NCI-H146 (cell line): ENCODE results near the gene MORN1.

Experiments
- DNase-seq: peaks from one replicate; lab custom pipeline; 2025; lab: John Stamatoyannopoulos, UW

MORN1 gene

DNA sequence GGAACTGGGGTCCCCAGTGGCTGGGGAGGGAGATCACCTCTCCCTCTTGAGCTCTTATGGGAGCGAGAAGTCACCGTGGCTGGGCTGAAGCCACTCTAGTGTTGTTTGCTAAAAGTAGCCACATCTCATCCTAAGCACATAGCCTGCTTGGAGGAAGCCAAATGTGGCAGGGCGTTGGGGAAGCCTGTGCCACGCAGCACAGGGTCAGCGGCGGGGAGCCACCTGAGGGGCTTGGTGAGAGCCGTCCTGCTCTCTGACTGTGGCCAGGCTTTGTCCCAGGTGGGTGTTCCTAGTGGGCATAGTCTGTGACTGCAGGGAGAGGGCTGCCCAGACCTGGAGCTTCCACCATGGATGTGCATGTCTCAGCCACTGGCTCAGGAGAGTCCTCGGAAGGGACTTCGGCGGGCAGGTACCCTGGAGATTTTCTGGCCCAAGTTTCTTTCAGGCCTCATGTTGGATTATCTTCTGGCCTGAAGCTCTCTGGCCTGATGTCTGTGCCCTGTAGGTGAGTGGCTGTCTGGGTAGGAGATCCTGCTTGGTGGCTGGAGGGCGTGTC is 38.9 kb downstream of the MORN1 start:
- no peak for DNase-seq

DNA sequence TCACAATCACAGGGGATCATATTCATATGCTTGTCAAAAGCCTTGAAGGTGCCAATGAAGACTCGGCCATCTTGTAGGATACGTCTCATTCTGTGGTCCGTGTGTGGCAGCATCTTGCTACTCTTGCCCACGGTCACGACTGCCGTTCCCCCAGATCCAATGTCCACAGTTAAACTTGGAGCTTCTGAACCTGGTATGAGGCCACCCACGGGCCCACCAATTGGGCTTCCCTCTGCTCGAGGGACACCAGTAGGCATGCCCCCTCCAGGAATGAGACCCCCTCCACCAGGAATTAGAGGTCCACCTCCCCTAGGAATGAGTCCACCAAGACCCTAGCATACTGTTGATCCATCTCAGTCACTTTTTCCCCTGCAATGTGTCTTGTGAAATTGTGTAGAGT is 39.6 kb downstream of the MORN1 start:
- DNase-seq, result no peak

DNA sequence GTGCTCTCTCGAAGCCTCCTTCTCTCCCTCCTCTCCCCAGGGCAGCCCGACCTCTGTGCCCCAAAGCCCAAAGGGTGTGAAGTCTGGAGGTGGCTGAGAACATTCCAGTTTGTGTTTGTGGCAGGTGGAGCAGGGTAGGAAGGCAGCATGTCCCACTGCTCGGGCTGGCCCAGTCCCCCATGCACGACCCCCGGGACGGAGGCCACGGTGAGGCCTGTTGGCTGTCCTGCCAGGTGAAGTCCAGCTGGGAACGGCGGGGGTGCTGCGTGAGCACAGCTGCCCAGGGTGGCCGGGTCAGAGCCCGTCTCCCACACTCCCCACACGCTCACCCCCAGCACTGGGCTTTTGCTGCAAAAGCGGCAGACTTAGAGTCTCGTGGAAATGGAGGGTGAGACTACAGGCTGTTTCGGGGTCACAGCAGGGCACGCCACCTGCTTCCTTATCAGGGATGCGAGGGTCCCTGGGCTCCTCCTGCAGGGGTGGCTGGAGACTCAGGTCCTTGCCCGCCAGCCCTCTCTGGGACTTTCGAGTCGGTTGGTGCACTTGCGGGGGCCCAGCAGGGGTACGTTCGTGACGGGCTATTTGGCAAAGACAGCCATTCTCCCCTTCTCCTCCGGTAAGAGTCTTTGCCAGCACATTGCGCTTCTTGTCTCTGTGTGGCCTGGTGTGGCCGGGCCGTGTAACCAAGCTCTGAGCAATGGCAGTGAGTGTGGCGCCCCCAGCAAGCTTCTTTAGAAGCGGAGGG is 40.3 kb downstream of the MORN1 start:
- DNase-seq, result no peak

DNA sequence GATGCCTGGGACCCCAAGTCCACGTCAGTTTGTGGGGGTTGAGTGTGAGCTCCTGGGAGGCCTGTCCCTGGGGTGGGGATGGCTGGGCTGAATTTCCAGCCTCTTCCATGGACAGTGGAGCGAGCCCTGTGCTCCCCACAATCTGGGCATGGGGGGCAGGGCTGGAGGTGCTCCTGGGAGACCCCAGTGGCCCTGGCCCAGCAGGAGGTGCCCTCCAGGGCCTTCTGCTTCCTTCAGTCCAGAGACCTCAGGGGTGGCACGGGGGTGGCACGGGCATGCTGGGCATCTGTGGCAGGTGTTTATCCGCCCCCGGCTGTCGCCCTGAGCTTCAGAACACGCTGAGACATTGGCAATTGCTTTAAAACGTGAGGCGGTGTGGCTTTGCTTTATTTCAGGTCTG is 40.9 kb downstream of the MORN1 start:
- DNase-seq, result no peak

DNA sequence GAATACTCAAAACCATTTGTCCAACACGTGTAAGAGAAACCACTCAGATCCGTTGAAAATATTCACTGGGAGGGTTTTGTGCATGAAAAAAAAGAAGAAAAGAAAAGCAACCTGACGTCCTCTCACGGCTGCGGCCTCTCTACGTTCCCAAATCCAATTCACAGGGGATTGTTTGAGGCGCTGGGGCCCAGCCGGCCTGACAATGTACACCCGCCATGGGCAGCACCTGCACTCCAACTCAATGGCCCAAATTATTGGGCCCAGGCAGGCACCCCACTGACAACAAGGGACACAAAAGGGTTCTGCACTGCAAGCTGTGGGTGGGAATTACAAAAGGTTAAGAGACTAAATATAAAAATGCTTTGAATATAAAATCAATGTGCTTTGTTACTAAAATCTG is 41.5 kb downstream of the MORN1 start:
- DNase-seq, result no peak

DNA sequence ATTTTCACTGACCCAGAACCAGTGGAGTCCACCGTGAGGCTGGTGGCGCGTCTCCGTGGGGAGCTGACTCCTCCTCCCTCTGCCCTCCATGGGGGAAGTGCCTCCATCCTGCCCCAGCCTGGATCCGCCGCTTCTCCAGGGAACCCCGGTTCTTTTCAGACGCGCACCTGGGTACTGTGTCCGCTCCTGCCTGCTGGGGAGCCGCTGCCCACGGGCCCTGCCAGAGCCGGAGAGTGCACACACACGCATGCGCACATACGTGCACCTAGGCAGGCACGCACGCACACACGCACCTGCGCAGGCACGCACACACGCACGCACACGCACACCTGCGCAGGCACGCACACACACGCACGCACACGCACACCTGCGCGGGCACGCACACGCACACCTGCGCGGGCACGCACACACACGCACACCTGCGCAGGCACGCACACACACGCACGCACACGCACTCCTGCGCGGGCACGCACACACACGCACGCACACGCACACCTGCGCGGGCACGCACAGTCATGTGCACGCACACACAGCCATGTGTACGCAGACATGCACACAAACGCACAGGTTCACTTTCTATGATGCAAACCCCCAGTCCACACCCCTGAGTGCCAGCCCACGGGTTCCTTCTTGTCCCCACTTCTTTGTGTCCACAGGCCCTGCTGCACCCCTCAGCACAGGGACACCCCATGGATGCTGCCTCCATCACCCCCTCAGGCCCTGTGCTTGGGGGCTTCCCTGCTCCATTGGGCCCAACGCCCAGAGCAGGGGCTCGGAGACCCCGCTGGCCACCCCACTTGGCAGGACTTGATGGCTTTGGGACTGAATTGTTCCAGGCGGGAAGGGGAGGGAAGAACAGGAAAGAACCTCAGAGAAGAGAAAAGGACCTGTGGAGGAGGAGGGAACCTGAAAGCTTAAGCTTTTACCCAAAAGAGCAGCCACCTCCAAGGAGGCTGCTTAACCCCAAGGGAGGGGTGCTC is 42.7 kb downstream of the MORN1 start:
- DNase-seq, result no peak

DNA sequence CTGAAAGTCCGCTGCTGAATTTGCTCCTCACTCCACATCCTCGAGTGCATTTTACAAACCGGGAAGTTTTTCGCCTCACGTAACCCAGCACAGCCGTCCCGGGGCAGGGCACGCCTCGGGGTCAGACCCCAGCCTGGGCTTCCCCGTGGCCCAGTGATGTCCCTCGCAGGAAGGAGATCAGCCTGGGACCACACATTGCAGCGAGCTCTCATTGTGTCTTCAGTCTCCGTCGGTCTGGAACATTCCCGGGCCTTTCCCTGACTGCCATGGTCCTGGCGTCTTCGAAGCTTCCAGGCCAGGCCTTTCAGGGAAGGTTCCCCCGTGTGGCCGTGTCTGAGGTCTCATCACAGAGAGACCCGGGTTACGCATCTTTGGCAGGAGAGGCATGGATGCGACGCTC is 43.5 kb downstream of the MORN1 start:
- no peak for DNase-seq

DNA sequence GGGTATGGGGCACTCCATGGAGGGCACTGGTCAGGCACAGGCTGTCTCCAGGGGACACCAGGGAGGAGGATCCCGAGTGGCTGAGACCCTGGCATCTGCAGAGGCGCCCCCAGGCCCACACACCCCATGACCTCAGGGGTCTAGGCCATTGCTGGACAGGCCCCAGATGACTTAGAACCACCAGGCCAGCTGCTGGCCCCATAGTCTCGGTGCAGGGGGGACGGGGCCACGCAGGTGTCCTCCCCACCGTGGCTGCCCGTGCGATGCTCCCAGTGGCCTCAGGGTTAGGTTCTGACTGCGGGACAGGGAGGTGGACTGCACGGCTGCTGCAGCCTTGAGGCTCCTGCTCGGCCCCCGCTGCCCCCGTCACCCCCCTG is 44.0 kb downstream of the MORN1 start:
- no peak for DNase-seq

DNA sequence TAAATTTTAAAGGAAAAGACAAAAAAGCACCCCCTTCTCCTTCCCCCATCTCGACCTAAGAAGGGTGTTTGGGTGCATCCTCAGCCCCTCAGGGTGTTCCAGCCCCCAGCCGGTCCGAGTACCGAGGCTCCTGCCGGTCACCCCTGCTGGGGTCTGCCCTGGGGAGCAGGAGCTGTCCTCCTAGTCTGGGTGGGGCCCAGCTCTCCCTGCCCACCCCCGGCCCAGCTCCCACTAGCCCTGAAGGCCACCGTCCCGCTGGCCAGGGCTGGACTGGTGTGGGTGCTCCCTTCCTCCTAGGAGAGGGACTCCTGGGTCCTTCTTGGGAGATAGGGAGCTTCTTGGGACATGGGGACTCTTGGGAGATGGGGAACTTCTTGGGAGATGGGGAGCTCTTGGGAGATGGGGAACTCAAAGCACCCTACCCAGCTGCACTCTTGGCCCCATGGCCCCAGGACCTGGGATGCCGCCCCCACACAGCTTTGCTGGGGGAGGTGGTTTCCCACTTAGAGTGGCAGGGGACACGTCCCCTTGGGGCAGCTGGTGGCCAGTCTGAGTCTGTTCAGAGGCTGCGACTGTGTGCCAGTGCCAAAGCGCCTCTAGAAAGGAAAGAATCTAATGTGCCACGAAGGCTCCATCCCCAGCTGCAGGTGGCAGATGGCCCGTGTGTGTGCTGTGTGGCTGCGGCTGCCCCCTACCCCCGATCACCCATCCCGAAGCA is 44.5 kb downstream of the MORN1 start:
- no peak for DNase-seq

DNA sequence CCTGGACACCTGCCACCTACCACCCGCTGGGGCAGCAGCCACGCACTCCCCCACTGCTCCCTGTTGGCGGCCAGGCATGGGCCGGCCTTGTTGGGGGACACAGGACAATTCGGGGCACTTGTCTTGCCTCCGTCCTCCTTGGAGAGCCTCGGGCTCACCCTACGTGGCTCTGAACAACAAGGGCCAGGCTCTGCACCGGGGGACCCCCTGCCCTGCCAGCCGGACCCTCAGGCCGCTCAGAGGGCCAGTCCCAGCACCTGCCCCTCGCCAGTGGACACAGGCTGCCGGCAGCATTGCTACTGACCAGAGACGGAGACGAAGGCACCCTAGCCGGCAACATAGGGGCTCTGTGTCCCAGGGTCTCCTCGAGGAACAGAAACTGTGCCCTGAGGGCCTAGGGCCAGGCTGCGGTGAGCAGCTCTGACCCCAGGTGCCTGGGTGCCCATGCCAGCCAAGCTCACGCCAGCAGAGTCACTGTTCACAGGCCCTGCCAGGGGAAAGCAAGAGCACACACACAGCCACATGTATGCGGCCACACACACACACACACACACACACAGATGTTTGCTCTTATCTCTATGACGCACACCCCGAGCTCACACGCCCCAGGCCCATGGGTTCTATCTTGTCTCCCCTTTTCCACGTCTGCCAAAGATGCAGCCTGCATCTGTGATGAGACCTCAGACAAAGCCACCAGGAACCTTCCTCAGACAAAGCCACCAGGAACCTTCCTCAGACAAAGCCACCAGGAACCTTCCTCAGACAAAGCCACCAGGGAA is 45.9 kb downstream of the MORN1 start:
- no peak for DNase-seq

DNA sequence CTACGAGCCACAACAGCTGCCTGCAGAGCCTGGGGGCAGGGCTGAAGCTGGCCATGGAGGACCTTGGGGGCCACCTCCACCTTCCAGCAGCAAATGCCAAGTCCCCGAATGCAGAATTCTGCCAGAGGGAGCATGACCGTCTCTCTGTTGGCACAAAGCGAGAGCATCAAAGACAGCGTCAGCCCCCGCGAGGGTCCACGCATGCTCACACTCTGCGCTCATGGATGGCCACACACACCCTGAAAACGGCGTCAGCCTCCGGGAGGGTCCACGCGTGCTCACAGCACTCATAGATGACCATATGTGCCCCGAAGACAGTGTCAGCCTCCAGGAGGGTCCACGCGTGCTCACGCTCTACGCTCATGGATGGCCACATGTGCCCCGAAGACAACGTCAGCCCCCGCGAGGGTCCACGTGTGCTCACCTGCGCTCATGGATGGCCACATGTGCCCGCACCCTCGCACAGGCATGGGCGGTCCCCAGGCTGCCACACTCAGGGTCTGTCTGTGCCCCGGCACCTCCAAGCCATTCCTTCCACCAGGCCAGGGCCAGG is 46.5 kb downstream of the MORN1 start:
- no peak for DNase-seq

DNA sequence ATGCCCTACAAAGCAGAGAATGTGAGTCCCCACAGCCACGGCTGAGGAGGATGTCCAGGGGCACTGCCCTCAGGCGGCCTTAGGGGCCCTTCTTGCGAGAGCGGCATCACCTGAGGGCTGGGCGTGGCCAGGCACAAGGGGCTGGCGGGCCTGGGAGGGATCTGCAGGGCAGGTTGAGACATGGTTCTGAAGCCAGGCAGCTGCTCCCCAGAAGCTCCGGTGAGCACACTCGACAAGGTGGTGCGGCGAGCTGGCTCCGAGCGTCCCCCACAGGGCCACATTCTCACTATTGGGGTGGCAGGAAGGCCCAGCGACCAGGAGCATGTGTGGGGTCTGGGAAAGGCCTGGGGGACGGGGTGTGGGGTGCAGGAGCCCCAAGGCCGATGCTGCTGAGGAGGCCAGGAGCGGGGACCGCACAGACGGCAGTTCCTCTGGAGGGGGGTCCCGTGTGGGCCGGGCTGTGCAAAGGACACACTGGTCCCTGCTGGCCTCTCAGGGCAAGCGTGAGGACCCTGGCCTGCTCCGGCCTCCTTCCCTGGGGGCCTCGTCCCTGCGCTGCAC is 47.2 kb downstream of the MORN1 start:
- no peak for DNase-seq

DNA sequence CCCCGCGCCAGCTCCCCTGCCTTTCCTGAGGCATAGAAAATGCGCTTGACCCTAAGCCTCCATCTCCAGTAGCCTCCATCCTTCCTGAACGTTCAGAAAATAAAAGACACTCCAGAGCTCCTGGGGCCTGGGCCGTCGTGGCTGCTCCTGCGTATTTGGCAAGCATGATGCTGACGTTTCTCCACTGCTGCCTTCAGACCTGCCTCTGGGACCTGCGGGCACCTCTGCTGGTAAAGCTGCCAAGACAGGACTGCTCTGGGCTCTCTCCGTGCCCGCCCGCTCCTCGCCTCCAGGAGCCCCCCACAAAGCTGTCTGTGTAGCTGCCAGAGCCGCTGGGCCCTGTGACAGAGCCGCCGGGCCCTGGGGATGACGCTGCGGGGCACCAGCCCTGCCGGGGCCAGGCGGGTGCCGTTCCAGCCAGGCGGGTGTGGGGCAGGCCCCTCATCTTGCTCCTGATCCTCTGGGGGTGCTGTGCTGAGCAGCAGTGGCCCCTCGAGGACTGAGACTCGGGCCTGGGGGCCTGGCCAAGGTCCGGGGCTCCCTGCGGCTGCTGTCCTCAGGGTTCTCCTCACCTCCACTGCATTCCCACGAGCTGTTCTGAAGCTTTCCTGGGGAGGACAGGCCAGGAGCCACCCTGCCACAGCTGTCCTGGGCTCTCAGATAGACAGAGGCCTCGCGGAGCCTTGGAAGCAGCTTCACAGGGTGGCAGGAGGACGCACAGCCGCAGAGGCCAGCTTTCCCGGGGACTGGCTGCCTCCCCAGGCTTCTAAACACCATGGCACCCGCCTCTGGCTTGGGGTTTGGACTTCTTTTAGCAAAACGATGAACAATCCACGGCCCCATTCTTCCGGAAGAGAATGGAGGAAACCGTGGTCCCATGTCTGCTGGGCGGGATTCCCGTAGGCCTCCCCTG is 48.1 kb downstream of the MORN1 start:
- DNase-seq, result no peak

DNA sequence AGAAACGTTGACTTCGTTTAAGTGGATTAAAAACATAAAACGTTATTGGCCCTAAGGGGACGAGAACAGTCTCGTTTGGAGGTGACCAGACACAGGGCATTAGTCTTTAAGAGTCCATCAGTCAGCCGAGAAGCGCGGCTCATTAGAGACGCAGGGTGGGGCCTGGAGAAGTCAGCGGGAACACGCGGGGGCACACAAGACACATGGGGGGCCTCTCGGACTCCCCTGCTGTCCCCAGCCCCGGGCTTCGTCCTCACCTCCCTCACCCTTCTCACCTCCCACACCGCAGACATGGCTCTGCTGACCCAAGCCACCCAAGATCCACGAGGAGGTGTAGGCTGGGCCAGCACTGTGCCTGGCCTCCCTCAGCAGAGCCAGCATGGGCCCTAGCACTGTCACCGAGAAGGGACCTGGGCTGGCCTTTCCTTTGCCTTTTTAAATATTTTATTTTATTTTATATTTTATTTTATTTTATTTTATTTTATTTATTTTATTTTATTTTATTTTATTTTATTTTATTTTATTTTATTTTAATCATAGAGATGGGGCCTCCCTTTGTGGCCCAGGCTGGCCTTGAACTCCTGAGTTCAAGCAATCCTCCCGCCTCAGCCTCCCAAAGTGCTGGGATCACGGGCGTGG is 48.9 kb downstream of the MORN1 start:
- DNase-seq, result no peak

DNA sequence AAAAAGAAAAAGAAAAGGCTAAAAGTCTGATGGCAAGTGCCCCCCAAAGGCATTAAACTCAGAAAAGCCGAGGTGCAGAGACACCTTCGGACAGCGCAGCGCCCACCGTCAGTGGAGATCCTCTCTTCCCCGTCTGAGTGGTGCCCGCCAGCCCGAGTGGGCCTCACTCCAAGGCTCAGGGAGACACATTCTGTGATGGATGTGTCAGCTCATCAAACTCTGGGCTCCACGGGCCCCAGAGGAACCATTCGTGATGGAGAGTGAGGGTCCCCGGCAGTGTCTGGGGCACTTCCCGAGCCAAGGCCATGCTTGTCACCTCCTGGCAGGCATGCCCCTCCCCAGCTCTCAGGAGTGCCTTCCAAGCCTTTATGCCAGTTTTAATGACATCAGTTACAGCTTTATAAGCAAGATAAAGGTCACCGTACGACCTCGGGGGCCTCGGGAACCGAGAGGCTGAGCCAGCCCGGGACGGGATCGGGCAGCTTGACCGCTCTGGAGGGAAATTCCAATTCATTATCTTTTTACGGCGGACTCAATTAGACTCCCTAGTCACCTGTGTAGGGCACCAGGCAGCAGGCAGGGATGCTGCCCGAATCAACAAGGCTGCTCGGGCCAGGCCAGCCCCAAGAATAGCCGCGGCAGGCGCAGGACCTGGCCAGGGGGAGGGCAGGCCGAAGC is 49.5 kb downstream of the MORN1 start:
- DNase-seq, result no peak

DNA sequence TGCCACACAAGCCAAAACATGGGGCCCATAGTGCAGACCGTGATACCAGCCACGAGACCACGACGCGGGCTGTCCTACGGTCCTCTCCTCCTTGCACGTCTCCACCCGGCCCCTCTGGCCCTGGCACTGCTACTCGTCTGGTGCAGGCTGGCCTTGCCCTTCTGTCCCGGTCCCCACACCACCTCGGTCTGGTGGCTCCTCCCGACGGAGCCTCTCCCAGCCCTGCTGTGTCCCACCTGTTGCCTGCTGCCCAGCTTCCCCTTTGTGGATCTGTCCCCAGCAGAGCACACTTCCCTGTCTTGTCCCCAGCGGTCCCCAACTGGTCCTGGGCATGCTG is 50.5 kb downstream of the MORN1 start:
- DNase-seq, result no peak

DNA sequence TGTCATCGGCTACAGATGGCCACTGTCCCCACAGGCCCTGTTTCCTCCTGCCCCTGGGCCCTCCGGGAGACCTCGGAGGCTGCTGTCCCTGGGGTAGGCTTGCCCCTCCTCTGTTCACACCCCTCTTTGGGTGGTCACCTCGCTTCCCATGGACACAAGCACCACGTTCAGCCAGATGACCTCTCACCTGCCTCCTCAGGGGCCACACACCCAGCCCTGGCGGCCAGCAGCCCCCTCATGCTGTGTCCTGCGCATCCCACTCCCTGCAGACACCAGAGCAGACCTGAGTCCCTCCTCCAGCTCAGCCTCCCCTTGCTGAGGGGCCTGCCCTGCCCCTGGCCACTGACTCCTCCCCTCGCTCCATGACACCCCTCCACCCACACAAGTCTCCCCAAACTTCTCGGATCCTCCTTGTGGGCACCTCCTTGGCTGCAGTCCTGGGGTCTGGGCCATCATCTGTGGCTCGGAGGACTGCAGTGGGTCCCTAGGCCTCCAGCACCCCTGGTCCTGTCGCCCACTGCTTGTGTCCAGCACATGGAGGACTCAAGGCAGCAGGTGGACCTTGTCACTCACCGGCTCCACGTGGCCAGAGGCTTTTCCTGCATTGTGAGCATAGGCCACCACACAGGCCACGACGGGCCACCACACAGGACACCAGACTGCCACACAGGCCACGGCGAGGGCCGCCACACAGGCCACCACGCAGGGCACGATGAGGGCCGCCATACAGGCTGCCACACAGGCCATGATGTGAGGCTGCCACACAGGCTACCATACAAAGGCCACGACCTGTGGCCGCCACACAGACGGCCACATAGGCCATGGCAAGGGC is 51.1 kb downstream of the MORN1 start:
- no peak for DNase-seq
